ENCODE results near the gene ATF7IP.

Gene ATF7IP

GRCh38 chr12:14417715-14418114 lies 52.2 kb downstream of the ATF7IP start:
- peak; percentile 22 to 34 for DNase-seq (ENCODE audit: low read depth in 2 of 2)

- no peak for DNase-seq (ENCODE audit: low read depth in 2 of 2)
These were observed 53.0 kb downstream of the ATF7IP start for GRCh38 chr12:14418451-14418890.

GRCh38 chr12:14422516-14423230 lies 57.2 kb downstream of the ATF7IP start:
- no peak for DNase-seq (ENCODE audit: low read depth in 2 of 2)

GRCh38 chr12:14424545-14424944 lies 59.1 kb downstream of the ATF7IP start:
- no peak for DNase-seq (ENCODE audit: low read depth in 2 of 2)

GRCh38 chr12:14426792-14427191 lies 61.3 kb downstream of the ATF7IP start:
- no peak for DNase-seq (ENCODE audit: low read depth in 2 of 2)

- no peak for DNase-seq (ENCODE audit: low read depth in 2 of 2)
These were observed 62.4 kb downstream of the ATF7IP start for GRCh38 chr12:14427929-14428328.

- no peak for DNase-seq (ENCODE audit: low read depth in 2 of 2)
These were observed 65.0 kb downstream of the ATF7IP start for GRCh38 chr12:14430394-14430986.

- DNase-seq (ENCODE audit: low read depth in 2 of 2): no peak
These were observed 66.5 kb downstream of the ATF7IP start for GRCh38 chr12:14431975-14432374.

GRCh38 chr12:14435627-14436026 lies 70.1 kb downstream of the ATF7IP start:
- DNase-seq (ENCODE audit: low read depth in 2 of 2): no peak

GRCh38 chr12:14442221-14442881 lies 76.9 kb downstream of the ATF7IP start:
- no peak for DNase-seq (ENCODE audit: low read depth in 2 of 2)

- no peak for DNase-seq (ENCODE audit: low read depth in 2 of 2)
These were observed 78.0 kb downstream of the ATF7IP start for GRCh38 chr12:14443531-14443930.

- DNase-seq (ENCODE audit: low read depth in 2 of 2): no peak
These were observed 85.0 kb downstream of the ATF7IP start for GRCh38 chr12:14450479-14450878.

GRCh38 chr12:14452336-14452735 lies 86.9 kb downstream of the ATF7IP start:
- no peak for DNase-seq (ENCODE audit: low read depth in 2 of 2)

- no peak for DNase-seq (ENCODE audit: low read depth in 2 of 2)
These were observed 87.4 kb downstream of the ATF7IP start for GRCh38 chr12:14452865-14453264.

GRCh38 chr12:14454098-14454907 lies 88.8 kb downstream of the ATF7IP start:
- no peak for DNase-seq (ENCODE audit: low read depth in 2 of 2)

GRCh38 chr12:14460212-14460841 lies 94.8 kb downstream of the ATF7IP start:
- DNase-seq (ENCODE audit: low read depth in 2 of 2): no peak

GRCh38 chr12:14471497-14471896 lies 106.0 kb downstream of the ATF7IP start:
- no peak for DNase-seq (ENCODE audit: low read depth in 2 of 2)

GRCh38 chr12:14473707-14474287 lies 108.3 kb downstream of the ATF7IP start:
- no peak for DNase-seq (ENCODE audit: low read depth in 2 of 2)

- no peak for DNase-seq (ENCODE audit: low read depth in 2 of 2)
These were observed 113.5 kb downstream of the ATF7IP start for GRCh38 chr12:14479004-14479403.

- DNase-seq (ENCODE audit: low read depth in 2 of 2): no peak
These were observed 115.7 kb downstream of the ATF7IP start for GRCh38 chr12:14481201-14481600.

GRCh38 chr12:14482361-14482760 lies 116.9 kb downstream of the ATF7IP start:
- no peak for DNase-seq (ENCODE audit: low read depth in 2 of 2)
